ENCODE data around the gene CCL8. TPM values are rescaled to one million over a fixed set of nuclear protein-coding genes. Genes with fewer than 3 reads are reported as not detected.

CCL8 gene
- not detected in 2 replicates for total RNA-seq

DNA sequence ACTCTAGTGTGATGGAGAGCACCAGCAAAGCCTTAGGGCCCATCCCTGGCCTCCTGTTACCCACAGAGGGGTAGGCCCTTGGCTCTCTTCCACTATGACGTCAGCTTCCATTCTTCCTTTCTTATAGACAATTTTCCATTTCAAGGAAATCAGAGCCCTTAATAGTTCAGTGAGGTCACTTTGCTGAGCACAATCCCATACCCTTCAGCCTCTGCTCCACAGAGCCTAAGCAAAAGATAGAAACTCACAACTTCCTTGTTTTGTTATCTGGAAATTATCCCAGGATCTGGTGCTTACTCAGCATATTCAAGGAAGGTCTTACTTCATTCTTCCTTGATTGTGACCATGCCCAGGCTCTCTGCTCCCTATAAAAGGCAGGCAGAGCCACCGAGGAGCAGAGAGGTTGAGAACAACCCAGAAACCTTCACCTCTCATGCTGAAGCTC, at the start of gene CCL8:
CCL8 (plus strand) TSS at position 397 of the 445 bp plus-strand sequence. CDS start 67 bp downstream, outside the sequence.
- intact Hi-C loops (cut with micrococcal nuclease): no loop called here

DNA sequence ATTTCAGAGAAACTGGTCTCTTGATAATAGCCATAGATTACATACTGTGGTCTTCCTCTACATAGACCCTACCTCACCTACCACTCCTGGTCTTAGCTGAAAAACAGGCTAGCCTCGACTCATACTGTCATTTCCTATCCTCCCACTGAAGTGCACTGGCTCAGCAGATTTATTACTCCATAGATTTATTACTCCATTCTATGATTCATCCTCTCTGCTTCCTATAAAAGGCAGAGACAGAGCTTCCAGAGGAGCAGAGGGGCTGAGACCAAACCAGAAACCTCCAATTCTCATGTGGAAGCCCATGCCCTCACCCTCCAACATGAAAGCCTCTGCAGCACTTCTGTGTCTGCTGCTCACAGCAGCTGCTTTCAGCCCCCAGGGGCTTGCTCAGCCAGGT, 49.3 kb upstream of the CCL8 start, which contains the start of gene CCL7:
CCL7 (plus strand) TSS at position 253 of the 400 bp plus-strand sequence; CDS start at position 323, 70 bp downstream.
- intact Hi-C loops (cut with micrococcal nuclease): no loop called here

DNA sequence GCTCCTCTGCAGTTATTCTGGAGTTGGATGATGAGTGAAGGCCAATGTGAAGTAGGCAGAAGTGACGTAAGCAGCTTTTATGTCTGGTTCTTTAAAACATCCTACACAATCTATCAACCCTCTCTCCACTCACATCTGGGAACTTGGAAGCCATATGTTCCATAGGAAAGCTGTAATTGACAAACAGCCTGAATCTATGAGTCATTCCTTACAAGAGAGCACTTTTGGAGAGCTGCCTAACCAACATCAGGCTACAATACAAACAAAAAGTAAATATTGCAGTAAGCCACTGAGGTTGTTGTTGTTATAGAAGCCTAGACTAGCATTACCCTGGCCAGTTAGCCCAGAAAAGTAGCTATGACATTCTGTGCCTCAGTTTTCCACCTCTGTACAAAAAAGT, 43.4 kb upstream of the CCL8 start:
- intact Hi-C loops (cut with micrococcal nuclease): no loop called here

DNA sequence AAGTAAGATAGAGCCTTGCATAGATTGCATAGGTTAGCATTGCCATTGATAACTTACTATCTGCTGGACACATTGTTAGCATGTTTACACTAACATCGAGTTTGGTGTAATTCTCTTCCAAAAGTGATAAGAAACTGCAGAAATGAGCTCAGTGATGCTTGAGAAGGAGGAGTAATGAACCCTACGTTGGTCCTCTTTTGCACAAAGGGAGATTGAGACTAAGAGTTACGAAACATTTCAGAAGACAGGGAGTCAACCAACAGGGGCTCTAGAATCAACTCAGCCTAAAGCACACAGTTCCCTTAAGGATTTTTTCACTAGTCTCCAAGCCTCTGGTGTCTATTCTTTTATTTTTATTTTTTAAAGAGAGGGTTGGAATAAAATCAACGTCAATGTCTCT, 42.4 kb upstream of the CCL8 start:
- intact Hi-C loops (cut with micrococcal nuclease): no loop called here

DNA sequence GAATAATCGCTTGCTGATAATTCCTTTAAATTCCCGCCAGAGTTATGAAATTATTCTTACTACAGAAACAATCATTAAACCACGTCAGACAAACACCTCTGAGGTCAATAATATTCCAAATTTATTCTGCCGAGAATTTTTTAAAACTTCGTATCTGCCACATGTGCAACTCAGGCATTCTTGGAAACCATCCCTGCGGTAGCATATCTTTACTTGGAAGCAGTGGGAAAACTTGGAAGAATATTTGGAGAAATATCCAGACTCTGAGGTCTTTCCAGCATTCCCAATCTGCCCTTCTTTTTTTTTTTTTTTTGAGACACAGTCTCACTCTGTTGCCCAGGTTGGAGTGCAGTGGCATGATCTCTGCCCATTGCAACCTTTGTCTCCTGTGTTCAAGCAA, 35.7 kb upstream of the CCL8 start:
- intact Hi-C loops (cut with micrococcal nuclease): no loop called here

DNA sequence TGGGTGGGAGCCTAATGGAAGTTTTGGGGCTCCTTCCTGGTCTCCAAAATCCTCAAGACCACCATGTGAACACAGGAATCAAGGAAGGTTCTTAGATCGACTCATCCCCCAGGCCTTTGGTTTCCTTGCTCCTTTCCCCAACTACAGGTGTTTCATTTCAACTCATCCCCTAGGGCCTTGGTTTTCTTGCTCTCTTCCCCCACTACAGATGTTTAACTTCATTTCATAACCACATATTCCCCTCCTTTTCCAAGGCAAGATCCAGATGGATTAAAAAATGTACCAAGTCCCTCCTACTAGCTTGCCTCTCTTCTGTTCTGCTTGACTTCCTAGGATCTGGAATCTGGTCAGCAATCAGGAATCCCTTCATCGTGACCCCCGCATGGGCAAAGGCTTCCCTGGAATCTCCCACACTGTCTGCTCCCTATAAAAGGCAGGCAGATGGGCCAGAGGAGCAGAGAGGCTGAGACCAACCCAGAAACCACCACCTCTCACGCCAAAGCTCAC, 33.9 kb upstream of the CCL8 start, which contains the start of gene CCL11:
CCL11 (plus strand) TSS at position 457 of the 507 bp plus-strand sequence. CDS start 67 bp downstream, outside the sequence.
- intact Hi-C loops (cut with micrococcal nuclease): no loop called here

DNA sequence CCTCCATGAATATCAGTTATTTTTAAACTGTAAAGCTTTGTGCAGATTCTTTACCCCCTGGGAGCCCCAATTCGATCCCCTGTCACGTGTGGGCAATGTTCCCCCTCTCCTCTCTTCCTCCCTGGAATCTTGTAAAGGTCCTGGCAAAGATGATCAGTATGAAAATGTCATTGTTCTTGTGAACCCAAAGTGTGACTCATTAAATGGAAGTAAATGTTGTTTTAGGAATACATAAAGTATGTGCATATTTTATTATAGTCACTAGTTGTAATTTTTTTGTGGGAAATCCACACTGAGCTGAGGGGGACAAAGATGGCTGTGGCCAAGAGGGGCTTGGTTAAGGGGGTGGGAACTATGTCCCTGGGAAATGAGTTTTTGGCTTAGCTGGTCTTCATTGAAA, 31.4 kb upstream of the CCL8 start:
- intact Hi-C loops (cut with micrococcal nuclease): no loop called here

DNA sequence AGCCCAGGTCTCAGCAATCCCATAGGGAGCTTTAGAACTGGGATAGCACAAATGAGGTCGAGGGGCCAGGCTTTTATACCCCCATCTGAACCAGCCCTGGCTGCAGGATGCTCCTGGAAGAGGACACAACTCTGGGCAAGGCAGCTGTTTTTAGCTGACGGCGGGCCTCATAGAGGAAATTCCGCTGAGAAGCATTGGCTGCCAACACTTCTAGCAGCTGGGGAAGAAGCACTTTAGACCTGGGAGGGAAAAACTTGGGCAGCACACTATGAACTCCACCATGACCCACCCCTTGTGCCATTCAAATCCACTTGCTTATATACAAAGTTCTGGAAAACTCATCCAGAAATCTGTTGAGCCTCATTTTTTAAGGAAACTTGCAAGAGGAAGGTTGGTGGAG, 28.6 kb upstream of the CCL8 start:
- intact Hi-C loops (cut with micrococcal nuclease): no loop called here

DNA sequence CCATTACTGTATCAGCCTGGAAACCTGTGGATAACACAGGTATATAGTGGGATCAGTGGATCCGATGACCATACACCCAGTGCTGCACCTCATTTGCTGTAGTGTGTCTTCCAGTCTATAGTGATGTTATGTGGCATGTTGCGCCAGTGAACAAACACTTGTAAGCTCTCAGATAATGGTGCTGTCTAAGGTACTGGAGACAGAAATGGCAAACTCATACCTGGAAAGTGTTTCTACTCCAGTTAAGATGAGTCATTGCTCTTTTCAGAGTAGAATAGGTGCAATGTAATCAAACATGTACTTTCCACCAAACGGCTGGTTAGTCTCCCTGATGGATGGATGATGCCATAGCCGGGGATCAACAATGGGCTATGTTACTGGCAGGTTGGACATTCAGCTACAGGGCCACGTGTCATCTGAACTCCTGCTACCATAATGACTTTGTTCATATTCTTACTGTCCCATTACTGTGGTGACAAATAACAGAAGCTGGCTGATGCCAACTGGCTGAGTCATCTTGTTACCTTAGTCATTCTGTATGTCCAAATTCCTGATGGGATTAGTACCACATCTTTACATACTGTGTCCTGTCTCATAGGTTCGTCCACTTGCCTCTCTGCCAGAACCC, 27.4 kb upstream of the CCL8 start:
- intact Hi-C loops (cut with micrococcal nuclease): no loop called here

DNA sequence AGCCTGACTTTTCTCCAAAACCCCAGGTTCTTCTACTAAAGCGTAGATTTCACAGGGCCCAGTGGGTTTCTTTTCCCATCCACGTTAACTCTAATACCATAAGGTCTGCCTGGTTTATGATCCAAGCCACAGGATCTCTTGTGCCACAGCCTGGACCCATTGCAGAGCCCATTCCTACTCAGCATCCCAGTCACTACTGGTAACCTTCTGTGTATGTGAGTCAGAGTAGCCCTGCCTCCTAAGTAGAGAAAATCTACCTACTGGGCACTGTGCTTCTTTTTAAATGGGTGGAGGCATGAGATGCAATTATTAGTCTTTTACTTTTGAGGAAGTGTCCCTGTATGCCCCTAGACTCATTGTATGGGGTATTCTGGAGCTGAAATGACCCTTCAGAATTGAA, 20.2 kb upstream of the CCL8 start:
- intact Hi-C loops (cut with micrococcal nuclease): no loop called here

DNA sequence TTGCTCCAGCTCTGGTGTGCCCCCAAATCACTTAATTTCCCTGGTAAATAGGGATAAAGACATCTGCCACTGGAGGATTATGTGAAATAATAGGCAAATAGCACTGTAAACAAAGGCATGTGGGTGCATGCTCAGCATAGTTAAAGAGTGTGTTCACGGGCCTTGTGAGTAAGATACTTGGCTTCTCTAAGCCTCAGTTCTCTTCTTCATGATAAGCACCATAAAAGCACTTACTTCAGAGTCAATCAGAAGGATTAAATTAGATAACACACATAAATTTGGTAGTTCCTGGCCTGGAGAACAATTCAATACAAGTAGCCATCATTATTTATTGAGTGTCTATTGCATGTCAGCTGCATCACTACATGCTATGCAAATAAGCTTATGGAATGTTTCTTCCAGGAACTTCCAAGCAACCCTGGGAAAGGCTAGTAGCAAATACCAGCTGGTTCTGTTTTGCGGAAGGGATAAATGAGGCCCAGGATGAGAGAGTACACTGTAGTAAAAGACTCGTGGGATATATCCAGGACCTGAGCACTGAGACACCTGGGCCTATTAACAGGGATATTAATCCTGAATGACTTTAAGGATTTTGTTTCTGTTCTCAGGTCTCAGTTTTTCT, 19.2 kb upstream of the CCL8 start:
- intact Hi-C loops (cut with micrococcal nuclease): no loop called here

DNA sequence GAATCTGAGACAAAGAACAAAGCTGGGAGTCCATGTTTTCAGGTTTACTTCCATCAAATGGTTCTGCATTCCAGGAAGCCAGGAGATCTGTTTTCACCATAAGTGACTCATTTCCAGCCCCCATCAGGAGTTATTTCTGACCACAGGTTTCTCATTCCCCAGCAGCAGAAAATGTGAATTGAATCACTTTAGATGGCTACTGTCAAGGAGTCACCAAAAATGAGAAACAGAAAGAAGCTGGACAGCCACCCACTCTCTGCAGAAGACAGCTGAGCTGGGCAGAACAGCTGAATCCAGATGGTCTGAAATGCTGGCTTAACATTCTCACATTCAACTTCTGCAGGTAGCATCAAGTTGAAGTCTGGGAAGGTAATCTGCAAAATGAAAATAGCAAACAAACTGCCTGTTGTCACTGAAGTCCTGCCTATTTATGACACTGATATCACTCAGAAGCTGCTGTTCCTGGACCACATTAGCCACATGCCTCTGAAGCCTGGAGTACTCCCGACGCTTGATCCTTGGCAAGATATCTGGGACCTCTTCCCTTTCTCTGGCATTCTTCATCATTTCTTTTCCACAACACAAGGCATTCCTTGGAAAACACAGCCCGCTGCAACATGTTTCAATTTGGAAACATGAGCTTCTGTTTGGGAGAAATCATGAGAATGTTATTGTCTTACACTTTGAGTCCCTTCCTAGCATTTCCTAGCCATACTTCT, 18.4 kb upstream of the CCL8 start:
- intact Hi-C loops (cut with micrococcal nuclease): no loop called here

DNA sequence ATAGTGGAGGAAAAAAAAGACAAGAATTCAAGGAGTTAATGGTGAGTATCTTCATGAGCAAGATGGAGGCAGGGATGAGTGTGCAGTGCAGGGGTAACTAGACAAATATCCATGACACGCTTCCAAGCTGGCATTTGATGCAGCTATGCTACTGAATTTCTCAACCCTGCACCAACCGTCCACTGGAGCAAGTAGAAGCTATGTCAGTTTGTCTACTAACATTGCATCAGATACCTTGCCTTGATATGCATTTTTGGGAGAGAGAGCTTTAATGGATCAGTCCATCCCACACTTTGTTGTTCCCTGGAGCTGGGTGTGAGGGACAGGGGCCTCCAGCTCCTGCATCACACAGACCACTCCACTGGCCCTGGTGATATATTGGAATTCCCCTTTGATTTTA, 17.2 kb upstream of the CCL8 start:
- intact Hi-C loops (cut with micrococcal nuclease): no loop called here

DNA sequence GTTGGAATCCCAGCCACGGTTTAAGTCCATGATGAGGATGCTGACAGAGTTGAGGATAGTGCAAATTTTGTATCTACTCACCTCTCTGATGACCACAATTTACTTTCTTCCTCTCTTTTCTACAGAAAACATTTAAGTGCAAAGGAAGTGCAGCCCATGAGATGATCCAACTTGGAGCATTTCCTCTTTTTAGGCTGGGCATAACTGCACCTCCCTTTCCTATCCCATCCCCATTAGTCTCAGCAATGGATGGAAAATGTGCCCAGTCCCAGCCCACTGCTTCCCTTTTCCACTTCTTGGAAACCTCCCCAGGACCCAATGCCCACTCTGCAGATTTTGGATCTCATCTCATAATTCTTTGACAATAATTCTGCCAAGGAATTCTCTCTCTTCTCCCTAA, 16.6 kb upstream of the CCL8 start:
- intact Hi-C loops (cut with micrococcal nuclease): no loop called here

DNA sequence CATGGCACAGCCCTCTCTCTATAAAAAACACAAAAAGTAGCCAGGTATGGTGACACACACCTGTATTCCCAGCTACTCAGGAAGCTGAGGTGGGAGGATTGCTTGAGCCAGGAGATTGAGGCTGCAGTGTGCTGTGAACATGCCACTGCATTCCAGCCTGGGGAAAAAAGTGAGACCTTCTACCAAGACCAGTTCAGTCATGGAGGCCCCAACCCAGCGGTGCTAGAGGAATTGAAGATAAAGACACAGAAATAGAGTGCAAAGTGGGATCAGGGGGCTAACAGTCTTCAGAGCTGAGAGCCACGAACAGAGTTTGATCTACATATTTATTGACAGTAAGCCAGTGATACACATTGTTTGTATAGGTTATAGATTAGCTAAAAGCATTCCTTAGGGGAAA, 15.6 kb upstream of the CCL8 start:
- intact Hi-C loops (cut with micrococcal nuclease): no loop called here

DNA sequence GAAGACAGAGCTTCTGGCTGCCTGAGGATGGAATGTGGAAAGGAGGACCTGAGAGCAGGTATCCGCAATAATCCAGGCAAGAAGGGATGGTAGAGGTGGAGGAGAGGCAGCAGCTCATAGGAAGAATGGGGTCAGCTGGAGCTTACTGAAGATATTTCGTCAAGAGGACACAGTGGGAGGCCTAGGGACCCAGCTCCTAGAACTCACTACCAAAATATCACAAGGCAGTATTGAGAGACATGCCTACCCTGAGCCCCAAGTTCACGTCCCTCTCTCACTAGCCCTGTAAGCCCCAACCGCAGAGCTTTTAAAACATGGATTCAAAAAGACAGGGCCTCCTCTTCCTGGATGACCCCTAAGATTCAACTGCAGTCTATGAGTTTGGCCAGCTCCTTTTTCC, 14.2 kb upstream of the CCL8 start:
- intact Hi-C loops (cut with micrococcal nuclease): loop anchor here (5.0 kb wide), 2 partner anchors 43 to 57 kb away; partner anchors contain the start of gene CCL1

DNA sequence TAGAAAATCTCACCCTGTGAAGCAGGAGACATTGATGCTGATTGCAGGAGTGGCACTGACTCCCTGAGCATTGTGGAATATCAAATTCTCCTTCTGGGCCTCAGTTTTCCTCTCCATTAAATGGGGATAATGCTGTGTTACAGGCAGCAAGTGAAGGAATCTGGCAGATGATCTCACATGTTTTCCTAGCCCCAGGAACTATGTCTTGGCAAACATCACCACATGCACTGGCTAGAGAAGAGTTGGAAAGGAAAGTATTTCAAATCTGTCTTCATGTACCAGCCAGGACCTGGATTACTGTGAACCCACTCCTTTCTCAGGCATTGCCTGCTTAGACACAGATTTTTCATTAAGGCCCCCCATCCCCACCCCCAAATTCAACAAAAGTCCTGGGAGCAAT, 13.6 kb upstream of the CCL8 start:
- intact Hi-C loops (cut with micrococcal nuclease): loop anchor here (5.0 kb wide), 2 partner anchors 43 to 57 kb away; partner anchors contain the start of gene CCL1

DNA sequence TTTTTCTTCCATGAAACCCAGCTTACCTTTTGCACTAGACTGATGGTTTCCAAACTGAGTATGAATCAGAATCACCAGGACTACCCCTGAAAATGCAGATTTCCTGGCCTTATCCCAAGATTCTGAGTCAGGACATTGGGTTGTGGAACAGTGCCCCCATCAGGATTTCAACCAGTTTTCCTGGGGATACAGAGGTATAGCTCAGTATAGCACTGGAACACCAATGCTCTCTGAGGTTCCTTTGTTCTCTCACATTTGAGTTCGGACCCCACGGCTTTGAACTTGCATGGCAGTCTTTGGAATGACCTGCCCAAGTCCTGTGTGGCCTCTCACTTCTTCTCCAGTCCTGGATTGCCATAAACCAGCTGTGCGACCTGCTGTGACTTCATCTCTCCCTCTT, 12.8 kb upstream of the CCL8 start:
- intact Hi-C loops (cut with micrococcal nuclease): loop anchor here (5.0 kb wide), 2 partner anchors 44 to 56 kb away; partner anchors contain the start of gene CCL1

DNA sequence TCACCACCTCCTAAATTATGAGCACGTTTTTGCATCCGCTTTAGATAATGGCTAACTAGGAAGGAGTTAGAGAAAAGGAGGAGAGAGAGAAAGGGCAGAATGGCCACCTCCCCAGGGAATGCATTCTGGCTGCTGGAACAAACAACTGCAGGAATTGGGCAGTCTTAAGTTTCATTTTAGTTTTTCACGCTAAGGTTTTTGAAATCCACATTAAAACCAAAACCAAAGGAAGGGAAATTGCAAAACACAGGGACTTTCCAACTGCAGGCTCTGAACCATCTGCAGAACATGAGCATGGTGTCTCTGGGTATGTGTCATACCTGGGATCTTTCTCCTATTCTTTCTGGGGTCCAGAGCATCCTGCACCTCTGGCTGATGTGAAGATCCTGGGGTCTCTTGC, 12.1 kb upstream of the CCL8 start:
- intact Hi-C loops (cut with micrococcal nuclease): loop anchor here (5.0 kb wide), 2 partner anchors 45 to 55 kb away; partner anchors contain the start of gene CCL1

DNA sequence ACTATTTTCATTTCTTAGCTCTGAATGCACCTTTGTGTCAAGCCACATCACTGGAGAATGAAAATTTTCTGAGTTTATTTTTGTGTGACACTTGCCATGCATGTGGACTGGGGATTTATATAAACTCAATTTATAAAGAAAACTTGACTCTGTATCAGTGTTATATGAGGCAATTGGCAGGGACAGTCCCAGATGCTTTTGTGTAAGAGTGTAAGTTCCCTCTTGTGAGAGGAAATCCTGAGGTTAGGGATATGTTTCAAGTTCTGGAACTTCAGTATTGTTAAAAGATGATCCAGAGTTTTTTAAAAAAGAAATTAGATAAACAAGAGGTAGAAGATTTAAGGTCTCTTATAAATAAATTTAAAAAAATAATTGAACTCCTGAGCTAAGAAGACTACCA, 10.9 kb upstream of the CCL8 start:
- intact Hi-C loops (cut with micrococcal nuclease): loop anchor here (5.0 kb wide), 2 partner anchors 46 to 54 kb away; partner anchors contain the start of gene CCL1

DNA sequence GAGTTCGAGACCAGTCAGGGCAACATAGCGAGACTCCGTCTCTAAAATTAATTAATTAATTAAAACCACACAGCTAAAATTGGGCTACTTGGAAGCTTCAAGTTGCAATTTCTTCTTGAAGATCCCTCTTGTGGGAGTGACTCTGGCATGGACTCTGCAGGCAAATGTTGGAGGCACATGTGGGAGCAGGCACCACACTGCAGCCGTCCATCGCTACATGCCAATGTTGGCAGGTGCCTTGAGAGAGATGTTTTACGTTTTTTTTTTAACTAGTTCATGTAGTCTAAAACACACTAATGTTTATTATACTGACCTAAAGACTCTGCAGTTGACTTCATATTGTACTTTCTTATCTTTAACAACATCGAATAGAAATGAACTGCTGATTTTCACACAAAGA, 7.9 kb upstream of the CCL8 start:
- intact Hi-C loops (cut with micrococcal nuclease): no loop called here

DNA sequence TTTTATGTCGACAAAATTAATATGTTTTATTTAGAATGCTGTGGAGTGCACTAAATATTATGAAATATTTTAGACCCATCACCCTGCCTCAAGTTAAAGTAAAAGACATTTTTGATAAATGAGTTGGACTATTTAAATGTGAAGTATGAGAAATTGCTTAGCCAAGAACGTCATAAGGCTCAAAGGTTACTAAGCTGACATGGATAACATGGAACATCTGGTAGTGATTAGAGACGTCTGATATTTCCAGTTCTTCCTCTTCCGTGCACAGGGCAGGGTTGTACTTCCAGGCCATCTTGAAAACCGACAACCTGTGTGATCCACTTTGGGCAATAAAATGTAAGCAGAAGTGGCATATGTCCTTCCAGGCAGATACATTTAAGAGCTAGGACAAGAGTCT, 7.2 kb upstream of the CCL8 start:
- intact Hi-C loops (cut with micrococcal nuclease): no loop called here

Data from T-helper 1 cell treated with Interleukin-12 subunit alpha and Interleukin-12 subunit beta and Interleukin-4 antibody, amounts not matched to agents 30 ng/mL and 1 ng/mL, for 36 hours (primary cell).